GM12872 (cell line): ENCODE data around the gene RUFY4.
A peak's percentile ranks its signal among the peaks of the same experiment; 100 is the strongest.

Source experiments
- TF ChIP-seq, protein P1 (sequence below): IDR thresholded peaks from 3 replicates; pipeline ENCODE4 v1.5.1; 2011; ENCODE audit warnings: low read depth, mild to moderate bottlenecking, low read length, moderate library complexity; ENCODE audit not compliant: insufficient read depth

The RUFY4 gene, protein sequence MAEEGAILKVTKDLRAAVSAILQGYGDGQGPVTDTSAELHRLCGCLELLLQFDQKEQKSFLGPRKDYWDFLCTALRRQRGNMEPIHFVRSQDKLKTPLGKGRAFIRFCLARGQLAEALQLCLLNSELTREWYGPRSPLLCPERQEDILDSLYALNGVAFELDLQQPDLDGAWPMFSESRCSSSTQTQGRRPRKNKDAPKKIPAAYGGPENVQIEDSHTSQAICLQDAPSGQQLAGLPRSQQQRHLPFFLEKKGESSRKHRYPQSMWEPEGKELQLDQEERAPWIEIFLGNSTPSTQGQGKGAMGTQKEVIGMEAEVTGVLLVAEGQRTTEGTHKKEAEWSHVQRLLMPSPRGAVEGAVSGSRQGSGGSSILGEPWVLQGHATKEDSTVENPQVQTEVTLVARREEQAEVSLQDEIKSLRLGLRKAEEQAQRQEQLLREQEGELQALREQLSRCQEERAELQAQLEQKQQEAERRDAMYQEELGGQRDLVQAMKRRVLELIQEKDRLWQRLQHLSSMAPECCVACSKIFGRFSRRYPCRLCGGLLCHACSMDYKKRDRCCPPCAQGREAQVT

DNA sequence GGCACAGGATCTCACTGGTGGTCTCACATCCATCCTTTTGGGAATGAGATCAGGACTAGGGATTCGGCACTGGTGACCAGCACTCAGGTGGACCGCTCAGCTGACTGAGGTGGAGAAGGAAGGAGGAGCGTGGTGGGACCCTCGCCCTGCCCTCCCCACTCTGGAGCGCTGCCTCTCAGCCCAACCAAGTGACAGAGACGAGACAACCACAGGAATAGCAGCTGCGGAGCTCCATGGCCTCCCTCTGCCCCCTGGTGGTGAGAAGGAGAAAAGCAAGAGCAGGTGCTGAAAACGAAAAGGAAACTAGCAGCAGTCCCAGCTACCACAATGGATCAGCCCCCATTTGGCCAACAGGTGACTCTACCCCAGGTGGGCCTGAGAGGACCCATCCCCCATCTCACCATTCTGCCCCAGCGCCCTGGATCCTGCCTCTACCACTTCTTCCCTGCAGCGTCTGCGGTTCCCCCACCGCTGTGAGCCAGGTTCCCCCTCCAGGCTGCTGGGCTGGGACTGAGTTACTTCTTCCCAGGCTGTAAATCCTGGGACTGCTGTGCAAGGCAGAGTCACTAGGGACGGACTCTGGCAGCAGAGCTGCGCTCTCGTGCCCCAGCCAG, at the start of gene RUFY4:
Gene RUFY4, plus strand, starts transcription at position 533 of the 614 bp plus-strand sequence. CDS start 1,353 bp downstream, outside the sequence.
- TF ChIP-seq, protein P1, sequence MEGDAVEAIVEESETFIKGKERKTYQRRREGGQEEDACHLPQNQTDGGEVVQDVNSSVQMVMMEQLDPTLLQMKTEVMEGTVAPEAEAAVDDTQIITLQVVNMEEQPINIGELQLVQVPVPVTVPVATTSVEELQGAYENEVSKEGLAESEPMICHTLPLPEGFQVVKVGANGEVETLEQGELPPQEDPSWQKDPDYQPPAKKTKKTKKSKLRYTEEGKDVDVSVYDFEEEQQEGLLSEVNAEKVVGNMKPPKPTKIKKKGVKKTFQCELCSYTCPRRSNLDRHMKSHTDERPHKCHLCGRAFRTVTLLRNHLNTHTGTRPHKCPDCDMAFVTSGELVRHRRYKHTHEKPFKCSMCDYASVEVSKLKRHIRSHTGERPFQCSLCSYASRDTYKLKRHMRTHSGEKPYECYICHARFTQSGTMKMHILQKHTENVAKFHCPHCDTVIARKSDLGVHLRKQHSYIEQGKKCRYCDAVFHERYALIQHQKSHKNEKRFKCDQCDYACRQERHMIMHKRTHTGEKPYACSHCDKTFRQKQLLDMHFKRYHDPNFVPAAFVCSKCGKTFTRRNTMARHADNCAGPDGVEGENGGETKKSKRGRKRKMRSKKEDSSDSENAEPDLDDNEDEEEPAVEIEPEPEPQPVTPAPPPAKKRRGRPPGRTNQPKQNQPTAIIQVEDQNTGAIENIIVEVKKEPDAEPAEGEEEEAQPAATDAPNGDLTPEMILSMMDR, result peak; percentile 79

- TF ChIP-seq, protein P1, result no peak
These were observed 49.5 kb upstream of the RUFY4 start for GRCh38 chr2:218019411-218020060.

- TF ChIP-seq, protein P1, result no peak
These were observed 48.8 kb upstream of the RUFY4 start for GRCh38 chr2:218020281-218020680.

DNA sequence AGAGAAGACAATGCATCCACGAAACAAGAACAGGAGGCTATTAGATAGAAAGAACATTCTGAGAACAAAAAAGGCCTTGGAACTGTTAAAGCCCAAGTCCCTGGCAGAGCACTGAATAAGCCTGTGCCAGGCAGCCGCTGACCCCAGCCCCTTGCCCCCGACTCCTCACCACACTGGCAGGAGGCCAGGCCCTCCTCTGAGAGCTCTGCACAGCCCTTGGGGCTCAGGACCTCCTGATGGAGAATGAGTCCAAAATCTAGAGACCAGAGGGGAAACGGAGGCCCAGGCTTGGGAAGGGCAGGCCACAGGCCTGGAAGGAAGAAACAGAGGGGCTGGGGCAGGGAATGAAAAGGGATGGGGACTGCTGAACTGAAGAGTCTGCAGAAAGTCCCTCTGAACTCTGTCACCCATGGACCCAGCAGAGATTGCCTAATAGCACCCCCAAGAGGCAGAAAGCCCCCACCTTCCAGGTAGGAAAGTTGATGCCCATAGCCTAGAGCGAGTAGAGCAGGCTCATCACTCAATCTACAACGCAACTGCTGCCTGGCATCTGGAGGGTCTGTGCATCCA, 48.0 kb upstream of the RUFY4 start:
- TF ChIP-seq, protein P1, result no peak; the same call in 2 of the 3 replicates

GRCh38 chr2:218021536-218022071, 47.4 kb upstream of the RUFY4 start:
- TF ChIP-seq, protein P1, result no peak

- TF ChIP-seq, protein P1, result no peak
These were observed 46.8 kb upstream of the RUFY4 start for GRCh38 chr2:218022131-218022850.
